HG03342 (cell line): ENCODE measurements around the gene ELOB.

Experiments used
- ATAC-seq: cut with Tn5 transposase; IDR thresholded peaks from one replicate; pipeline ENCODE4 v1.9.1; 2021; ENCODE audit warnings: mild to moderate bottlenecking, moderate library complexity; ENCODE audit not compliant: unreplicated experiment

The ELOB gene

GRCh38 chr16:2811703-2812471, 34.8 kb upstream of the ELOB start:
- ATAC-seq, result no peak

GRCh38 chr16:2810651-2811050, 33.6 kb upstream of the ELOB start:
- no peak for ATAC-seq

- no peak for ATAC-seq
Observed at GRCh38 chr16:2809149-2809760, 32.2 kb upstream of the ELOB start.

GRCh38 chr16:2808181-2808580, 31.1 kb upstream of the ELOB start:
- no peak for ATAC-seq

- no peak for ATAC-seq
Observed at GRCh38 chr16:2806286-2806685, 29.2 kb upstream of the ELOB start.

GRCh38 chr16:2804728-2805127, 27.6 kb upstream of the ELOB start:
- ATAC-seq, result no peak

- ATAC-seq, result no peak
Observed at GRCh38 chr16:2803545-2804195, 26.6 kb upstream of the ELOB start.

GRCh38 chr16:2799859-2800226, 22.8 kb upstream of the ELOB start:
- no peak for ATAC-seq

- ATAC-seq, result no peak
Observed at GRCh38 chr16:2799205-2799858, 22.3 kb upstream of the ELOB start.

- ATAC-seq, result no peak
Observed at GRCh38 chr16:2798723-2799204, 21.7 kb upstream of the ELOB start.

- ATAC-seq, result no peak
Observed at GRCh38 chr16:2795395-2796143, 18.5 kb upstream of the ELOB start.

- no peak for ATAC-seq
Observed at GRCh38 chr16:2792940-2793339, 15.9 kb upstream of the ELOB start.

GRCh38 chr16:2791174-2791573, 14.1 kb upstream of the ELOB start:
- no peak for ATAC-seq

GRCh38 chr16:2790631-2791030, 13.6 kb upstream of the ELOB start:
- ATAC-seq, result no peak

- no peak for ATAC-seq
Observed at GRCh38 chr16:2787961-2788360, 10.9 kb upstream of the ELOB start.

- ATAC-seq, result no peak
Observed at GRCh38 chr16:2787406-2787805, 10.3 kb upstream of the ELOB start, which contains the start of gene PRSS33. Gene PRSS33, minus strand, starts transcription at chr16:2787560. Its CDS starts 1,013 bp downstream, at chr16:2786547.

GRCh38 chr16:2786826-2787151, 9.7 kb upstream of the ELOB start:
- ATAC-seq, result no peak

- ATAC-seq, result no peak
Observed at GRCh38 chr16:2786061-2786825, 9.2 kb upstream of the ELOB start.

- ATAC-seq, result no peak
Observed at GRCh38 chr16:2785101-2785991, 8.3 kb upstream of the ELOB start.
